Inflammatory macrophage treated with lipopolysaccharide for 4 hours (primary cell): Measurements from ENCODE around the gene PLN.

Experiments used
- DNase-seq: peaks from one replicate; pipeline ENCODE4 v3.0.0-alpha.2; 2020

Gene PLN

GRCh38 chr6:118542184-118542952 is 5.7 kb upstream of the PLN start:
- no peak for DNase-seq

GRCh38 chr6:118544105-118544504 is 4.0 kb upstream of the PLN start:
- no peak for DNase-seq

- DNase-seq, result no peak
These were observed 1.8 kb upstream of the PLN start for GRCh38 chr6:118546164-118546879.

GRCh38 chr6:118546880-118547218 is 1.2 kb upstream of the PLN start:
- DNase-seq, result no peak

- no peak for DNase-seq
These were observed 517 bp downstream of the PLN start for GRCh38 chr6:118548613-118549012.

GRCh38 chr6:118551063-118552053 is 3.3 kb downstream of the PLN start:
- DNase-seq, result peak; percentile 36

- DNase-seq, result no peak
These were observed 5.0 kb downstream of the PLN start for GRCh38 chr6:118553132-118553531.

GRCh38 chr6:118554698-118555097 is 6.6 kb downstream of the PLN start:
- no peak for DNase-seq

GRCh38 chr6:118558464-118559217 is 10.5 kb downstream of the PLN start:
- no peak for DNase-seq

GRCh38 chr6:118559659-118560058 is 11.6 kb downstream of the PLN start:
- DNase-seq, result no peak

GRCh38 chr6:118562248-118562647 is 14.2 kb downstream of the PLN start:
- DNase-seq, result no peak

GRCh38 chr6:118562959-118563358 is 14.9 kb downstream of the PLN start:
- DNase-seq, result no peak

- peak; percentile 11 for DNase-seq
These were observed 17.3 kb downstream of the PLN start for GRCh38 chr6:118565311-118565960.

- DNase-seq, result no peak
These were observed 19.9 kb downstream of the PLN start for GRCh38 chr6:118567974-118568373.

- no peak for DNase-seq
These were observed 21.4 kb downstream of the PLN start for GRCh38 chr6:118569498-118569897.

- DNase-seq, result no peak
These were observed 23.0 kb downstream of the PLN start for GRCh38 chr6:118571121-118571520.

- no peak for DNase-seq
These were observed 26.2 kb downstream of the PLN start for GRCh38 chr6:118574051-118574865.

- DNase-seq, result no peak
These were observed 29.9 kb downstream of the PLN start for GRCh38 chr6:118577972-118578371.

- DNase-seq, result no peak
These were observed 30.5 kb downstream of the PLN start for GRCh38 chr6:118578617-118579016.

GRCh38 chr6:118579786-118580185 is 31.7 kb downstream of the PLN start:
- DNase-seq, result no peak
